ENCODE measurements around the gene MAP7. TPM values are rescaled to one million over a fixed set of nuclear protein-coding genes. Genes with fewer than 3 reads are reported as not detected.
"Not testable (repeated sequence)": the region's sequence is repeated elsewhere in the genome, so short reads cannot be mapped to it uniquely, and the experiment has no call there.

The MAP7 gene
- total and polyA plus RNA-seq, 8 donors, result 15.7 to 22.0 (median 17.3) TPM

- H3K4me1 ChIP-seq, result peaks cover 0 to 26% of the 10 kb centered on the region in 2 donors
- ATAC-seq (peak; percentile 92), DNase-seq (peak in 1 of 4 donors; percentile 46)
- no peak overlapping the region for H3K4me3 ChIP-seq
- H3K9me3 ChIP-seq, result no peaks in the 10 kb centered on the region
- no peak for TF ChIP-seq CTCF (IDR thresholded peaks at IDR 0.05)
- H3K36me3 ChIP-seq, result peaks cover 0 to 56% of the 10 kb centered on the region in 2 donors
- no peaks in the 10 kb centered on the region for H3K27me3 ChIP-seq
- intact Hi-C loops (cut with DNase I), result no loop called here
- peak overlapping the region; percentile 27 to 85 for H3K27ac ChIP-seq
Observed at GRCh38 chr6:136593748-136594490, 43.7 kb upstream of the MAP7 start.

GRCh38 chr6:136592930-136593673, 42.9 kb upstream of the MAP7 start:
- TF ChIP-seq CTCF (IDR thresholded peaks at IDR 0.05), result no peak
- Histone ChIP-seq H3K36me3 (peaks cover 0 to 64% of the 10 kb centered on the region in 2 donors), H3K4me1 (peaks cover 0 to 26% of the 10 kb centered on the region in 2 donors), H3K4me3 (no peak overlapping the region), H3K27ac (peak overlapping the region; percentile 27 to 85), H3K27me3 (no peaks in the 10 kb centered on the region), H3K9me3 (no peaks in the 10 kb centered on the region)
- no peak for DNase-seq
- ATAC-seq, result peak; percentile 37
- intact Hi-C loops (cut with DNase I), result no loop called here

- TF ChIP-seq CTCF (IDR thresholded peaks at IDR 0.05), result no peak
- H3K27me3 ChIP-seq, result no peaks in the 10 kb centered on the region
- peaks cover 0 to 65% of the 10 kb centered on the region in 2 donors for H3K36me3 ChIP-seq
- ATAC-seq, result no peak
- no peaks in the 10 kb centered on the region for H3K9me3 ChIP-seq
- H3K4me1 ChIP-seq, result peaks cover 0 to 26% of the 10 kb centered on the region in 2 donors
- no peak overlapping the region for H3K27ac ChIP-seq
- DNase-seq, result no peak
- no peak overlapping the region for H3K4me3 ChIP-seq
- intact Hi-C loops (cut with DNase I), result no loop called here
Observed at GRCh38 chr6:136591617-136592016, 41.4 kb upstream of the MAP7 start.

GRCh38 chr6:136590846-136591245, 40.6 kb upstream of the MAP7 start:
- H3K27ac ChIP-seq; DNase-seq; H3K4me3 ChIP-seq; H3K9me3 ChIP-seq; H3K27me3 ChIP-seq; intact Hi-C loops (cut with DNase I); ATAC-seq: not testable (repeated sequence)
- Histone ChIP-seq H3K4me1 (peaks cover 0 to 26% of the 10 kb centered on the region in 2 donors), H3K36me3 (peaks cover 0 to 62% of the 10 kb centered on the region in 2 donors)

GRCh38 chr6:136587527-136587926, 37.3 kb upstream of the MAP7 start:
- Histone ChIP-seq H3K27me3 (no peaks in the 10 kb centered on the region), H3K9me3 (no peaks in the 10 kb centered on the region), H3K4me3 (no peak overlapping the region), H3K27ac (no peak overlapping the region), H3K36me3 (peaks cover 0 to 63% of the 10 kb centered on the region in 2 donors), H3K4me1 (peaks cover 5% of the 10 kb centered on the region in 2 donors)
- ATAC-seq (no peak), DNase-seq (no peak)
- intact Hi-C loops (cut with DNase I), result no loop called here
- TF ChIP-seq CTCF (IDR thresholded peaks at IDR 0.05), result no peak
